SU-DHL-6 (cell line): ENCODE data around the gene CDK6.

Source experiments
- H2AFZ ChIP-seq: fragments of 200-600 bp; sonication (generic); 2 replicates; pipeline ENCODE4 v1.6.1; 2014; ENCODE audit warnings: low read depth, mild to moderate bottlenecking, moderate library complexity, mixed read lengths, antibody characterized with exemption, low read length; ENCODE audit not compliant: severe bottlenecking
- H3F3A ChIP-seq: fragments of 200-600 bp; shearing (Covaris generic); 2 replicates; pipeline ENCODE4 v1.6.0; 2016; ENCODE audit warnings: antibody characterized with exemption, mild to moderate bottlenecking; ENCODE audit not compliant: insufficient read depth
- H3K27ac ChIP-seq: fragments of 200-600 bp; sonication (generic); 2 replicates; pipeline ENCODE4 v1.5.1; 2016; ENCODE audit warnings: low read depth, mild to moderate bottlenecking, low read length, moderate library complexity, mixed read lengths
- H3K27me3 ChIP-seq: fragments of 200-600 bp; sonication (generic), shearing (Covaris generic); 2 replicates; pipeline ENCODE4 v1.6.0; 2014; ENCODE audit warnings: mild to moderate bottlenecking, low read length
- H3K36me3 ChIP-seq: fragments of 200-600 bp; sonication (generic); 2 replicates; pipeline ENCODE4 v1.6.1; 2014; ENCODE audit warnings: mild to moderate bottlenecking, low read length, mixed read lengths
- H3K4me2 ChIP-seq: fragments of 300-600, 200-600 bp; shearing (Covaris generic), sonication (generic); 2 replicates; pipeline ENCODE4 v1.6.0; 2014; ENCODE audit warnings: low read length, low read depth, mild to moderate bottlenecking; ENCODE audit not compliant: poor library complexity, severe bottlenecking
- H3K4me3 ChIP-seq: fragments of 200-600 bp; sonication (generic); 2 replicates; pipeline ENCODE4 v1.5.1; 2014; ENCODE audit warnings: antibody characterized with exemption, low read length, mild to moderate bottlenecking, mixed read lengths; ENCODE audit not compliant: insufficient read depth, poor library complexity, severe bottlenecking
- H3K79me2 ChIP-seq: fragments of 200-600 bp; sonication (generic); 2 replicates; pipeline ENCODE4 v1.6.1; 2014; ENCODE audit warnings: mild to moderate bottlenecking, low read length, moderate library complexity; ENCODE audit not compliant: insufficient read depth
- H3K9ac ChIP-seq: fragments of 200-600 bp; sonication (generic); 2 replicates; pipeline ENCODE4 v1.7.0; 2014; ENCODE audit warnings: mild to moderate bottlenecking, low read length
- H3K9me2 ChIP-seq: fragments of 200-600 bp; sonication (generic); replicated peaks from 2 replicates; pipeline ENCODE4 v1.6.1; 2014; ENCODE audit warnings: low read length; ENCODE audit not compliant: insufficient read depth
- H3K9me3 ChIP-seq: fragments of 200-600 bp; sonication (generic); 2 replicates; pipeline ENCODE4 v1.6.1; 2014; ENCODE audit warnings: low read length, mixed read lengths; ENCODE audit not compliant: insufficient read depth
- H4K20me1 ChIP-seq: fragments of 200-600 bp; sonication (generic); 2 replicates; pipeline ENCODE4 v1.6.1; 2014; ENCODE audit warnings: low read depth, mild to moderate bottlenecking, antibody characterized with exemption, low read length, moderate library complexity, mixed read lengths
- EZH2phosphoT487 ChIP-seq: fragments of 200-600 bp; sonication (generic), shearing (Covaris generic); conservative IDR thresholded peaks from 2 replicates; pipeline ENCODE4 v1.6.1; 2018; ENCODE audit warnings: mild to moderate bottlenecking, antibody characterized with exemption, low read length, moderate library complexity, mixed read lengths
- TF ChIP-seq, protein P1 (sequence below): fragments of 200-600 bp; sonication (generic); IDR thresholded peaks from one replicate; pipeline ENCODE4 v1.5.1; 2017; ENCODE audit warnings: antibody characterized with exemption, mild to moderate bottlenecking, low read length, moderate library complexity; ENCODE audit not compliant: insufficient read depth, poor library complexity, severe bottlenecking

Gene CDK6

DNA sequence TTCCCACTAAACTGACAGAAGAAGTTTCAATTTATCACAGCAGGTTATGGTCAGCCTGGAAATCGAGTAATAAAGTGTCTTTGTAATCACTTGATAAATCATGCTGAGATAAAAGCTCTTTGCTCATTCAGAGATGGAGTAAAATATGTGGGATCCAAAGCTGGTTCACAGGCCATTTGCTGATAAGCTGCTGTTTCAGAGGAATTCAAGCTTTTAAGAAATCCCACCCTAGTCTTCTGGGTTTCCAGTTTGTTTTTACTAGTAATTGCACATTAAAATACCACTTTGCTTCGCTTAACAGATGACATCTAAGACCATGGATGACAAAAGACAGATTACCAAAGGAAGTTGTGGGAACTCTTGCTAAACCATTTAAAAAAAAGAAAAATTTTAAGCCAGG, 37.4 kb upstream of the CDK6 start:
- H3K9me2 ChIP-seq = no peaks in the 10 kb centered on the region
- H3K4me3 ChIP-seq = no peak overlapping the region
- no peaks in the 10 kb centered on the region for H3F3A ChIP-seq
- H4K20me1 ChIP-seq = no peaks in the 10 kb centered on the region
- no peak overlapping the region for H2AFZ ChIP-seq
- H3K79me2 ChIP-seq = no peaks in the 10 kb centered on the region
- H3K36me3 ChIP-seq = no peaks in the 10 kb centered on the region
- H3K4me2 ChIP-seq = no peak overlapping the region
- no peak overlapping the region for H3K9ac ChIP-seq
- H3K27me3 ChIP-seq = no peaks in the 10 kb centered on the region
- TF ChIP-seq, protein P1, sequence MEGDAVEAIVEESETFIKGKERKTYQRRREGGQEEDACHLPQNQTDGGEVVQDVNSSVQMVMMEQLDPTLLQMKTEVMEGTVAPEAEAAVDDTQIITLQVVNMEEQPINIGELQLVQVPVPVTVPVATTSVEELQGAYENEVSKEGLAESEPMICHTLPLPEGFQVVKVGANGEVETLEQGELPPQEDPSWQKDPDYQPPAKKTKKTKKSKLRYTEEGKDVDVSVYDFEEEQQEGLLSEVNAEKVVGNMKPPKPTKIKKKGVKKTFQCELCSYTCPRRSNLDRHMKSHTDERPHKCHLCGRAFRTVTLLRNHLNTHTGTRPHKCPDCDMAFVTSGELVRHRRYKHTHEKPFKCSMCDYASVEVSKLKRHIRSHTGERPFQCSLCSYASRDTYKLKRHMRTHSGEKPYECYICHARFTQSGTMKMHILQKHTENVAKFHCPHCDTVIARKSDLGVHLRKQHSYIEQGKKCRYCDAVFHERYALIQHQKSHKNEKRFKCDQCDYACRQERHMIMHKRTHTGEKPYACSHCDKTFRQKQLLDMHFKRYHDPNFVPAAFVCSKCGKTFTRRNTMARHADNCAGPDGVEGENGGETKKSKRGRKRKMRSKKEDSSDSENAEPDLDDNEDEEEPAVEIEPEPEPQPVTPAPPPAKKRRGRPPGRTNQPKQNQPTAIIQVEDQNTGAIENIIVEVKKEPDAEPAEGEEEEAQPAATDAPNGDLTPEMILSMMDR = no peak
- TF ChIP-seq EZH2phosphoT487 = no peak
- no peak overlapping the region for H3K27ac ChIP-seq
- H3K9me3 ChIP-seq = peaks cover 7% of the 10 kb centered on the region; the same call in 1 of the 2 replicates

DNA sequence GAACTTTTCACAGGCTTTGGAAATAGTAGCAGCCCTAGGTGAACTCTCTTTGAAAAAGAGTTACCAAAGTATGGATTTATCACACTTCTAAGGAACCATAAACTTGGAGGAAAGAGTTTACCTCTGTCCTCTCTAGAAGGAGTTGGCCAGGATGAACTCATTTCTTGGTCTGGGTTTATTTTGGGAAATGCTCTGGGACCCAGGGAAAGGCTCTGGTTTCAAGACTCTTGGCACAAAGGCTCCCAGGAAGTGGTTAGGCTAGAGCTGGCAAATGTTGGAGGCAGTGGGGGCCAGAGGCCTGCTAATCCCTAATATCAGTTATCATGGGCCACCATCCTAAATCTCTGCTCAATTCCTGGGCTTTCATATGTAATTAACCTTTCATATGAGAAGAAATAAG, 36.3 kb upstream of the CDK6 start:
- H3K36me3 ChIP-seq = no peaks in the 10 kb centered on the region
- peaks cover 17% of the 10 kb centered on the region; the same call in 1 of the 2 replicates for H3K9me3 ChIP-seq
- no peaks in the 10 kb centered on the region for H3K9me2 ChIP-seq
- H3K9ac ChIP-seq = no peak overlapping the region
- H3K4me2 ChIP-seq = no peak overlapping the region
- H3F3A ChIP-seq = no peaks in the 10 kb centered on the region
- no peaks in the 10 kb centered on the region for H3K79me2 ChIP-seq
- TF ChIP-seq, protein P1 = no peak
- H3K27ac ChIP-seq = no peak overlapping the region
- H4K20me1 ChIP-seq = no peaks in the 10 kb centered on the region
- no peak overlapping the region for H3K4me3 ChIP-seq
- H2AFZ ChIP-seq = no peak overlapping the region
- no peaks in the 10 kb centered on the region for H3K27me3 ChIP-seq

DNA sequence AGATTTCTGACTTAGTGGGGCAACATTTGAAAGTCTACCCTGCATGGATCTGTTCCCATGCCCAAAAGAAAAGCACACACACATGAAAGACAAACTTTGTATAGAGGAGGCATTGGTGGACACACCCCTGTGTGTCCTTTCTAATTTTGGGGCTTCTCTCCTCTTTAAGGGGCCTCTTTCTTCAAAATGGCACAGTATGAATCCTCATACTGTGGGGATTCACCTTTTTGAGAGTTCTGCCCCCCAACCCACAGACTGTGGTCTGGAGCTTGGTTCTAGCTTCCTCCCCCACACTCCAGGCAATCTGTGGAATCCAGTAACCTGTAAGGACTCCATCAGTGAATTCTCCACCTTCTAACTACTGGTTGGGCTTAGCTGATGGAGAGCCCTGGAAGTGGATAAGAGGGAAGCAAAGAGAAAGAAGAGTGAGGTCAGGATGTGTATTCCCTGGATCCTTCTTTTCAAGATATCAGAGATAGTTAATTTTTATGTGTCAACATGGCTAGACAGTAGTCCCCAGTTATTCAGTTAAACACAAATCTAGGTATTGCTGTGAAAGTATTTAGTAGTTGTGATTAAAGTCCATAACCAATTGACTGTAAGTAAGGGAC, 32.4 kb upstream of the CDK6 start:
- H3K4me2 ChIP-seq = no peak overlapping the region
- no peaks in the 10 kb centered on the region for H3K27me3 ChIP-seq
- no peaks in the 10 kb centered on the region for H3F3A ChIP-seq
- no peak overlapping the region for H2AFZ ChIP-seq
- no peak overlapping the region for H3K4me3 ChIP-seq
- H3K9me3 ChIP-seq = peaks cover 22% of the 10 kb centered on the region; the same call in 1 of the 2 replicates
- H3K36me3 ChIP-seq = no peaks in the 10 kb centered on the region
- no peaks in the 10 kb centered on the region for H3K79me2 ChIP-seq
- no peaks in the 10 kb centered on the region for H4K20me1 ChIP-seq
- H3K27ac ChIP-seq = no peak overlapping the region
- no peak overlapping the region for H3K9ac ChIP-seq
- no peak for TF ChIP-seq EZH2phosphoT487
- TF ChIP-seq, protein P1 = no peak
- H3K9me2 ChIP-seq = no peaks in the 10 kb centered on the region
